Measurements from ENCODE around the gene UBE2G1.
"Not testable (repeated sequence)": the region's sequence is repeated elsewhere in the genome, so short reads cannot be mapped to it uniquely, and the experiment has no call there.

The UBE2G1 gene

GRCh38 chr17:4393806-4394205 is 27.3 kb upstream of the UBE2G1 start:
- no peak for DNase-seq (ENCODE audit: low read depth in 2 of 2)

GRCh38 chr17:4389079-4389478 is 22.6 kb upstream of the UBE2G1 start:
- no peak overlapping the region for H3K4me3 ChIP-seq (replicated peaks in 1 of 2; ENCODE audit: low read depth in 2 of 2, low read length in 2 of 2)
- TF ChIP-seq, protein P1, sequence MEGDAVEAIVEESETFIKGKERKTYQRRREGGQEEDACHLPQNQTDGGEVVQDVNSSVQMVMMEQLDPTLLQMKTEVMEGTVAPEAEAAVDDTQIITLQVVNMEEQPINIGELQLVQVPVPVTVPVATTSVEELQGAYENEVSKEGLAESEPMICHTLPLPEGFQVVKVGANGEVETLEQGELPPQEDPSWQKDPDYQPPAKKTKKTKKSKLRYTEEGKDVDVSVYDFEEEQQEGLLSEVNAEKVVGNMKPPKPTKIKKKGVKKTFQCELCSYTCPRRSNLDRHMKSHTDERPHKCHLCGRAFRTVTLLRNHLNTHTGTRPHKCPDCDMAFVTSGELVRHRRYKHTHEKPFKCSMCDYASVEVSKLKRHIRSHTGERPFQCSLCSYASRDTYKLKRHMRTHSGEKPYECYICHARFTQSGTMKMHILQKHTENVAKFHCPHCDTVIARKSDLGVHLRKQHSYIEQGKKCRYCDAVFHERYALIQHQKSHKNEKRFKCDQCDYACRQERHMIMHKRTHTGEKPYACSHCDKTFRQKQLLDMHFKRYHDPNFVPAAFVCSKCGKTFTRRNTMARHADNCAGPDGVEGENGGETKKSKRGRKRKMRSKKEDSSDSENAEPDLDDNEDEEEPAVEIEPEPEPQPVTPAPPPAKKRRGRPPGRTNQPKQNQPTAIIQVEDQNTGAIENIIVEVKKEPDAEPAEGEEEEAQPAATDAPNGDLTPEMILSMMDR (IDR thresholded peaks at IDR 0.05; ENCODE audit: low read depth, low read length), result no peak
- no peak for DNase-seq (ENCODE audit: low read depth in 2 of 2)

More at GRCh38 chr17:4393806-4394205, 27.3 kb upstream of the UBE2G1 start:
- H3K4me3 ChIP-seq (replicated peaks in 1 of 2; ENCODE audit: low read depth in 2 of 2, low read length in 2 of 2), result no peak overlapping the region
- TF ChIP-seq, protein P1 (IDR thresholded peaks at IDR 0.05; ENCODE audit: low read depth, low read length), result no peak

GRCh38 chr17:4387137-4387536 is 20.7 kb upstream of the UBE2G1 start:
- no peak overlapping the region for H3K4me3 ChIP-seq (replicated peaks in 1 of 2; ENCODE audit: low read depth in 2 of 2, low read length in 2 of 2)
- no peak for DNase-seq (ENCODE audit: low read depth in 2 of 2)
- TF ChIP-seq, protein P1 (IDR thresholded peaks at IDR 0.05; ENCODE audit: low read depth, low read length), result no peak

DNA sequence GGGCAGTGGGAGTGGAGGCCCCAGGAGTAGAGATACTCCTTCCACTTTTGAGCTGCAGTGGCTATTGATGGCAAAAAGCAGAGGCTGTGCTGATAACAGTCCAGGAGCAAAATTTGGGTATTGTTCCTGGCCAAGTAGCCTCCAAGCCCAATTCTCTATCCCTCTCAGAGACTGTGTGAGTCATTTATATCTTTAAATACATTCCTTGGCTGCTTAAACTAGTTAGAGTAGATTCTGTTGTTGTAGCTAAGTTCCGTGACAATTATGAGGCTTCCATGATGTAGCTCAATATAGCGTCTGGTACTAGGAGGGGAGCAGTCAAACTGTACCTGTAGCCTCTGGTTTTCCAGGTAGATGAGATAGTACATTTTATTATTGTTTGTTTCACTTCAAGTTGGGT is 19.9 kb upstream of the UBE2G1 start:
- peak in 1 of 2 donors; percentile 41 for DNase-seq (ENCODE audit: low read depth in 2 of 2)
- H3K4me3 ChIP-seq (replicated peaks in 1 of 2; ENCODE audit: low read depth in 2 of 2, low read length in 2 of 2), result no peak overlapping the region
- TF ChIP-seq, protein P1 (IDR thresholded peaks at IDR 0.05; ENCODE audit: low read depth, low read length), result no peak

DNA sequence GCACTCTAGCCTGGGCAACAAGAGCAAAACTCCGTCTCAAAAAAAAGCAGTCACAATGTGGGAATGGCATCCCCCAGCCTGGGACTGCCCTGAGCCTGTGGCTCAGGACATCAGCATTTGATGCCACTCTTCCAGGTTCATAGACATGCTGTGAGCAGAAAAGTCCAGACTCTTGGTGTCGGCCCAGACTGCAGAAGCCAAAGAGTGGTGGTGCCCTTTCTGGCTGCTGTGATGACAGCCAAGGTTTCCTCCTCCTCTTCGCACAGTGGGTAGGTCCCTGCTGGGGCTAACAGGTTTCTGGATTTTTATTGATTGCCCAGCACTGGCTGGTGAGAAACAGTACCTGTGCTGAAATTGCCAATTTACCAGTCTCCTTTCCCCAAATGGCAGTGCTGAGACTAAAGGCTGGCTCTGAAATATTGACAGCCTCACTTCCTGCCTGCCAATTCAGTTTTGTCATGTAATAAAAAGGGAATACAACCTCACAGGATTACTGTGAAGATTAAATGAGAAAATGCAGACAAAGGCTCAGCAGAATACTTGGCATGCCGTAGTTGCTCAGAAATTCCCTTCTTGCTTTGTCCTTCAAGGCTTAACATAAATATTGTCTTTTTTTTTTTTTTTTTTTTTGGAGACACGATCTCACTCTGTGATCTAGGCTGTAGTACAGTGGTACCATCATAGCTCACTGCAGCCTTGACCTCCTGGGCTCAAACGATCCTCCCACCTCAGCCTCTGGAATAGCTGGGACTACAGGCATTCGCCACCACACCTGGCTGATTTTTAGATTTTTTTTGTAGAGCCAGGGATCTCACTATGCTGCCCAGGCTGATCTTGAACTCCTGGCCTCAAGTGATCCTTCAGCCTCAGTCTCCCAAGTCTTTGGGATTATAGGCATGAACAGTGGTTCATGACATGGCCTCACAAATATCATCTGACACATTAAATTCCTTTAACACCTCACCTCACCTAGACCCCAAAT is 15.5 kb upstream of the UBE2G1 start:
- TF ChIP-seq, protein P1 (IDR thresholded peaks at IDR 0.05; ENCODE audit: low read depth, low read length), result no peak
- DNase-seq (ENCODE audit: low read depth in 2 of 2), result no peak
- no peak overlapping the region for H3K4me3 ChIP-seq (replicated peaks in 1 of 2; ENCODE audit: low read depth in 2 of 2, low read length in 2 of 2)

- H3K4me3 ChIP-seq (replicated peaks in 1 of 2; ENCODE audit: low read depth in 2 of 2, low read length in 2 of 2), result no peak overlapping the region
- TF ChIP-seq, protein P1 (IDR thresholded peaks at IDR 0.05; ENCODE audit: low read depth, low read length), result no peak
- no peak for DNase-seq (ENCODE audit: low read depth in 2 of 2)
These were observed 12.2 kb upstream of the UBE2G1 start for GRCh38 chr17:4378626-4379025.

DNA sequence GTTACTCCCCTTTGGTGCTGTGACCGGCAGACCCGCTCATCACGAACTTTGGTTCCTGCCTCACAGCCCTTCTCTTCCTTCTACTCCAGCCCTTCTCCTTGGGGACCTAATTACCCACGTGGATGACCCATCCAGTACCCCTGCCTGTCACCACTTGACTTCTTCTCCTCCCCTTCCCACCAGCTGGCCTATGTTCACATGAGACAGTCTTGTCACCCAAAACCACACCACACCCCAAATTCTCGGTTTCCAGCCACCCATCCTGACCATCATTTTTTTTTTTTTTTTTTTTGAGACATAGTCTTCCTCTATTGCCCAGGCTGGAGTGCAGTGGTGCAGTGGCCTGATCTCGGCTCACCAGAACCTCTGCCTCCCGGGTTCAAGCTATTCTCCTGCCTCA is 10.8 kb upstream of the UBE2G1 start:
- H3K4me3 ChIP-seq (replicated peaks in 1 of 2; ENCODE audit: low read depth in 2 of 2, low read length in 2 of 2); DNase-seq (ENCODE audit: low read depth in 2 of 2): not testable (repeated sequence)

DNA sequence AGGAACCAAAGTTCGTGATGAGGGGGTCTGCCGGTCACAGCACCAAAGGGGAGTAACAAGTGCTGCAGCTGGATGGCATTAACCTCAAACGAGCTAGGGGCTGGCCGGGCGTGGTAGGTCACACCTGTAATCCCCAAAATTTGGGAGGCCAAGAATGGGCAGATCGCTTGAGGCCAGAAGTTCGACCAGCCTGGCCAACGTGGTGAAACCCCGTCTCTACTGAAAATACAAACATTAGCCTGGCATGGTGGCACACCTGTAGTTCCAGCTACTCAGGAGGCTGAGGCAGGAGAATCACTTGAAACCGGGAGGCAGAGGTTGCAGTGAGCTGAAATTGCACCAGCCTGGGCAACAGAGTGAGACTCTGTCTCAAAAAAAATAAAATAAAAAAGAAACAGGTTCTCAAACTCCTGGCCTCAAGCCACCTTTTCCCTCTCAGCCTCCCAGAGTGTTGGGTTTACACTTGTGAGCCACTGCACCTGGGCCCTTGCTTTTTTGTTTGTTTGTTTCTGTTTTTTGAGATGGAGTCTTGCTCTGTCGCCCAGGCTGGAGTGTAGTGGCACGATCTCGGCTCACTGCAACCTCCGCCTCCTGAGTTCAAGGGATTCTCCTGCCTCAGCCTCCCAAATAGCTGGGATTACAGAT is 9.4 kb upstream of the UBE2G1 start:
- not testable (repeated sequence) for DNase-seq (ENCODE audit: low read depth in 2 of 2)

More for the DNA sequence above, 9.4 kb upstream of the UBE2G1 start:
- H3K4me3 ChIP-seq (replicated peaks in 1 of 2; ENCODE audit: low read depth in 2 of 2, low read length in 2 of 2), result not testable (repeated sequence)
